ENCODE data around the gene AHDC1.
A peak's percentile ranks its signal among the peaks of the same experiment; 100 is the strongest.

AHDC1 gene

GRCh38 chr1:27527890-27528817 is 75.8 kb downstream of the AHDC1 start:
- DNase-seq = peak; percentile 43 to 48

DNA sequence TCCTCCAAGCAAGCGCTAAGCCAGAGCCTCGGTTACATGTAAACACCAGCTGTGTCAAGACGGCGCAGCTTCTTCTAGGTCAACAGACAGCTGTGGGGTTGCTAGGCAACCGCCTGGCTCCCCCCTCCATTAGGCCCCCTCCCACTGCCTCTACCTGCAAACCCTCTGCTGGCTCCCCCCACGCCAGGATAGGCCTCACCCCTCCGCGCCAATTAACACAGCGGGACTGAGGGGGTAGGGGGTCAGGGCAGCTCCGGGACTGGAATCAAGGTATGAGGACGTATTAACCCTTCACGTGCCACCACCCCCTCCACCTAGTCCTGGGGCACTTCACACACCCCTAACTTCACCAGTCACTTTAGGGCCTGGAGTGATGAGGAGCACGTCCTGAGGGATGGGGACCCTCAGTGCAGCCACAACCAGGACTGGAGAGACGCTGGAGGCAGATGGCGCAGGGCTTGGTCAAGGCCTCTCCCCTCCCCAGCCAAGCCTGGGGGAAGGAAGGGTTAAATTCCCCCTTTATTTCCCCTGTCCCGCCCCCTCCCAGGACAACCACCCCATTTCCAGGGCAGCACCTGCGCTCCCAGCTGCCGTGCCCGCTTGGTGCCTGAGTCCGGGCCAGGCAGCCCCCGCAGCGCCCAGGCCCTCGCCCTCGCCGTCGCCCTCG is 76.6 kb downstream of the AHDC1 start:
- DNase-seq = peak in 1 of 2 experiments; percentile 39

DNA sequence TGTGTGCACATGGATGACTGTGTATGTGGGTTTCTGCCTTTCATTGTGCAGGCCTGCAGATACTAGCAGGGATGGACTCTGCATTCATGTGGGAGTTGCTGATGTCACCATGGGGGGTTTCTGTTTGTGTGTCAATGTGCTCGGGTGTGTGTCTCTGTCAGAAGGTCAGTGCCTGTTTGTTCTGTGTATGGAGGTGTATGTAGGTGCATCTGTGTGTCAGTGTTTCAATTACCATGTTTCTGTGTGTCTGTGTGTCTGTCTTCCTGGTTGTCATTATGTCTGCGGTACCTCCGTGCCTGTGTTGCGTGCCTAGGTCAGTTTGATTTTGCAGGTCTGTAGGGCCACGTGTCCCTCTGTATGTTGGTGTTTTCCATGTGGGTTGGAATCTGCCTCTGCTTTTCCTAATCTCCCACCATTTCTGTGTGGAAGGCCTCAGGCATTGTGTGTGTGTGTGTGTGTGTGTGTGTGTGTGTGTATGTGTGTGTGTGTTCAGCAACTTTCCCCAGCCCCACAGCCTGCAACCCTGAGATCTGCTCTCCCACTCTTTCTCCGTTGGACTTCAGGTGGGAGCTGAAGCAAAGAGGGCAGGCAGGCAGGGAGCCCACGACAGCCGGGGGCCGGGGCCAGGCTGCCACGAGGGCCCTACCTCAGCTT is 77.2 kb downstream of the AHDC1 start:
- peak in 1 of 2 experiments; percentile 46 for DNase-seq

- DNase-seq = peak; percentile 76 to 81
These were observed 78.4 kb downstream of the AHDC1 start for GRCh38 chr1:27525296-27526272.

DNA sequence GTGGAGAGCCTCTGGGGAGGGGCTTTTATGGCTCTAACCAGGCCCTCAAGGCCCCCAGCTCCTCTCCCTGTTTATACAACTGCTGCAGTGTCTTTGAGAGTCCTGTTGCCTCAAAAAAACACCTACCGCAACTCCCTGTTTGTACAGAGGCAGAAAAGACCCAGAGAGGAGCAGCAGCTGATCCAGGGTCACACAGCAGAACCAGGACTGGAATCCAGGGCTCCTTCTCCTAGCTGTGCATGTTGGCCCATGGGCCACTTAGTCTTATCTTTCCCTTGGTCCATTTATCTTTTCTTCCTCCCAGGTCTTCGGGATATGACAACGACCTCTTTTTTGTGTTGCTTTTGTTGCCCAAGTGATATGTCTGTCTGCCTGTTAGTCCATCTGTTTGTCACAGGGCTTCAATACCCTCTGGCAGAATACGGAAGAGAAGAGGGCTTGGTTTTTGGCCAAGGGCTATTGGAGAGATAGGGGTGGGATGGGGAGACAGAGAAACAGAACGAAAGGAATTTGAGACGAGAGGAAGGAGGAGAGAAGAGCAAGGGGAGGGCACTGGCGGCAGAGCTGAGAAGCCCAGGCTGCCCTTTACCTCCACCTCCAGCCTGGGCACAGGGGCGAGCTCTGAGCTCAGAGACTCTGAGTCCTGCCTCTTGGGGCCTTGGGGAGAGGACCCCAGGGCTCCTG is 80.5 kb downstream of the AHDC1 start:
- DNase-seq = peak in 1 of 2 experiments; percentile 25

GRCh38 chr1:27522432-27523336 is 81.3 kb downstream of the AHDC1 start:
- DNase-seq = peak; percentile 78 to 81

- peak; percentile 29 to 39 for DNase-seq
These were observed 82.0 kb downstream of the AHDC1 start for GRCh38 chr1:27521861-27522431.

DNA sequence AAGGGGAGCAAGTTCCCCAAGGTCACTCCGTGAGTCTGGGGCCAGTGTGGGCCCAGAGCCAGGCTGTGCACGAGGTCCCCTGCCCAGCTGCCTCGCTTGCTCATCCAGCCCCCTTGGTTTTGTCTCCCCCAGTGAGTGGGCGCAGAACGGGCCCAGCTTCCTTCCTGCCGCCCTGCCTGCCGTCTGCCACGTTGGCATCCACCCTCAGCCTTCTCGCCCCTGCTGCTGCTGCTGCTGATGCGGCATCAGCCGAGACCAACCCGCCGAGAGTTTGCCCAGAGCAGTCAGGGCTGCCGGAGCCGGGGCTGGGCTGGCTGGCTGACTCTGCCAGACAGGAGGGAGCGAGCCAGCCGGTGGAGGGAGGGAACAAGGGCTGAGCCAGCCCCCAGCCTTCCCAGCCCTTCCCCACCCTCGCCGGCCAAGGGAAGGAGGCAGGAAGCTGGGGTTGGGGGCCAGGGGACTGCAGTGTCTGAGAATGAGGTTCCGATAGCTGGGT is 82.6 kb downstream of the AHDC1 start:
- DNase-seq = peak; percentile 58 to 62

- DNase-seq = peak in 1 of 2 experiments; percentile 17
These were observed 83.3 kb downstream of the AHDC1 start for GRCh38 chr1:27520651-27521050.

DNA sequence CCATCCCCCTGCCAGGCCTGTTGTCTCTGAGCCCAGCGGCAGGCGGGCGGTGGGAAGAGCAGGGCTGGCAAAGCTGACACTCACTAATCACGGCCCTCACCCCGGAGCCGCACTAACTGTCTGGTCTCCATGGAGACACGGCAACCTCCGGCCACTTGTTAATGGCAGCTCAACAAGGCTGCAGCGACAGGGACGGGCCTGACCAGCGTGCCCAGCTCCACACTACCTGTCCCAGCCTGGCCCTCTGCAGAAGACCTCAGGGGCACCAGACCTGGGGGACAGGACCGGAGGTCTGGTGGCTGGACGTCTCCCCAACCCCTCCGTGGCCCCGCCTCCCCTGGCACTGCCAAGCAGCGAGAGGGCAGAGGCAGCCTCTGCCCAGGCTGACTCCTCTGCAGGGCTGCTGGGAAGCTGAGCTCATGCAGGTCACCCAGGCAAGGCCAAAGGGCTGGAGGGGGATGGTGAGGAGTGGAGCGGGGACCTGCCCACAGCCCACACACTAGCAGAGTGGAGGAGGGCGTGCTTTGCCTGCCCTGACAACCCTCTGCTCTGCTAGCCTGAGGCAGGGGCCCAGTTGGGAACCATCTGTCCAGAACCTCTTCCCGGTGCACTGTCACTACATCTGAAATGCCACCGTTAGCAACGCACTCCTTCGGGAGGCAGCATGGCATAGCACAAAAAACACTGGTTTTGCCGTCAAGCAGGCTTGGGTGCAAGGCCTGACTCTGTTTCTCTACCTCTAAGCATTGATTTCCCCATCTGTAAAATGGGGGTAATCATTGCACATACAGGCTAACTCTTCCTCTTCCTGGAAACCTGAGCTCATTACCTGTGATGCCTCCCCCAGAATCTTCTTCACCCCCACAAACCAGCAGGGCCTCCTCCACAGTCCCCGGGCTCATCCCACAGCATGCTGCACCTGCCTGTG is 84.3 kb downstream of the AHDC1 start:
- DNase-seq = no peak

GRCh38 chr1:27518808-27519207 is 85.1 kb downstream of the AHDC1 start:
- no peak for DNase-seq

DNA sequence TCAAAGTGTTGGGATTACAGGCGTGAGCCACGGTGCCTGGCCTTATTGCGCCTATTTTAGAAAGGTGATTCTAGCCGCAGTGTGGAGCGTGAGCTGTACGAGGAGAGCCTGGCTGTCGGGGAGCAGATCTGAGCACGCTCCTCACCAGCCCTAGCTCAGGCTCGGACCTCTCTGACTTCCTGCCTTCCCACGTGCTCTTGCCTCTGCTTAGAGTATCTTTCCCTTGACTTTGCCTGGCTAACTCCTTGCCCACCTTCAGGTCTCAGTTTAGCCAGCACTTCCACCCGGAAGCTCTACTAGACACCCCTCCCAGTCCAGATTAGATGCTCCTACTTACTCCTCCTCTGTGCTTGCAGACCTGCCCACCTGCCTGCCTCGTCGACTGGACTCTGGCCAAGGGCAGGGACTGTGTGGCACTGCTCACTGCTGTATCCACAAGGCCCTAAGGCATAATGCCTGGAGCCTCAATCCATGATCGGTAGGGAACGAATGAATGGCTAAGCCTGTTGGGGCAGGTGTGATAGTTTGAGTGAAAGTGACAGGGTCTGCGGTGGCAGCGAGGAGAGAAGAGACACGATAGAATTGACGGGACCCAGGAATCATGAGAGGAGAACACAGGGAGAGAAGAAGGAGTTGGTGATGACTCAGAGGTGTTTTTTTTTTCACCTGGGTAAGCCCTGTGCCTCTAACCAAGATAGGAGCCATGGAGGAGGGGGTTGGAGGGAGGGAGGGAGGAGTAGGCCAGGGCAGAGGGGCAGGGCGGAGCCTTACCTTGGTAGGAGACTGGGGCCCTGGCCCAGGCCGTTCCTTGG is 85.8 kb downstream of the AHDC1 start:
- DNase-seq = no peak

GRCh38 chr1:27517301-27517700 is 86.6 kb downstream of the AHDC1 start:
- no peak for DNase-seq

DNA sequence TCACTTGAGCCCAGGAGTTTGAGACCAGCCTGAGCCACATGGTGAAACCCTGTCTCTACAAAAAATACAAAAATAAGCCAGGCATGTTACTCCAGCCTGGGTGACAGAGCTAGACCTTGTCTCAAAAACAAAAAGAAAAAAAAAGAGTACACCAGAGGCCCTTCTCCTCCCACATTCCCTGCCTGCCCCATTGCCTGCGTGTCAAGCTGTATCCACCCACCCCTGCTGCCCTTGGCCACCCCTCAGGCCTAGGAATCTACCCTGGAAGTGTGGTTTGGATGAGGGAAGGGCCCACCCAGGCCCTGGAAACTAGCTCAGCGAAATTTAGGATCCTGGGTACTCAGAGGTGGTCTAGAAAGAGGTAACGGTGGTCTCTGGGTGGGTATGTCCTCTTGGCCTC is 88.3 kb downstream of the AHDC1 start:
- no peak for DNase-seq

- no peak for DNase-seq
These were observed 90.0 kb downstream of the AHDC1 start for GRCh38 chr1:27513958-27514357.

DNA sequence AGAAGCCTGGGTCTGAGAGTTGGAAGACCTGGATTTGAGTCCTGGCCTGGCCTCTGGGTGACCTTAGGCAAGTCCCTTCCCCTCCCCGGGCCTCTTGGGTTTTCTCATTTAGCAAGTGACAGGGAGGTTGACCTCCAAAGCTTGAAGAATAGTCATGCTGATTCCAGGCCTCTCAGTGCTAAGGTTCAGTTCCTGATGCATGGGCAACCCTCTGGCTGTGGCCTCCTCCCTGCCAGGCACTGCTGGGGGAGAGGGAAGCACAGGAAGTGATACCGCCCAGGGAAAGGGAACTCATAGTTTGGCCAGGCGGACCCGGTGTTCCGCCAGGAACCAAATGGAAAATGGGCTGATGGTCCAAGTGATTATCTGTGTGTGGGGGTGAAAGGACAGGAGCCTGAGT is 90.4 kb downstream of the AHDC1 start:
- no peak for DNase-seq

DNA sequence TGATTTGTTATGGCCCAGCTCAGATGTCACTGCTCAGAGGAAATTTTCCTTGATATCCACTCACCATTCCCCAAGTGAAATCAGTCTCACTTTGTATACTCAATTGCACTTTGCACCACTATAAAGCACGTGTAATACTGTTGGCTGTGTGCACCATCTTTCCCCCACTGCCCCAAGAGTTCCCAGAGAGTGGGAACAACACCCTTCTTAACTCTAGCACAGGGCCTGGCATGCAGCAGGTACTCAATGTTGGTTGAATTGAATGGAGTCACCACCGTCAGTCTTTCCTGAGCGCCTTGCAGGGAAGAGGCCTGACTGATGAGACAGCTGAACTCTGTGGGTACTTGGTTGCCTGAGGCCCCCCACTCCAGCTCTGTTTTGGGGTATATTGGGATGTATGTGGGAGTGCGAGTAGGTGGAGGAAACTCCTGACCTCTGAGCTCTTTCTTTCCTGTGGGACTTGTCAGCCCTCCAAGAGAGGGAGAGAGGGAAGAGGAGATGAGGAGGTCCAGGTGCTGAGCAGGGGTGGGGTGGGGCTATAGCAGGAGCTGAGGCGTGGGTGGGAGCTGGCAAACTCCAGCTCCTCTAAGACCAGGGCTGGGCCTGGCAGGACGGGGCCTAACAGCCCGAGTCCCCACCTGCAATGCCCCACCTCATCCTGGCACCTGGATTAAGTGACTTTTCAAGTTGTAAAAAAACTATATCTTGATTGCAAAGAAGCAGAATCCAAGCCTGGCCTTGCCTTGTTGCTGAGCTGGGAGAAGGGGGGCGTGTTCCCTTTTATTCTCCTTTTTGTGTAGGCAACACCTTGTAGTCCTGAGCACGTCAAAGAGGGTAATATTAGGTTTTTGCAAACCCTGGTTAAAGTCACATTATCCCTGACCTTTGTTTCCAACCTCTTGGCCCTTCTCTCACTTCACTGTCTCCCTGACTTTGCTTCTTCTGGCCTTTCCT is 94.5 kb downstream of the AHDC1 start:
- DNase-seq = no peak

Measured in activated CD4-positive, alpha-beta T cell treated with anti-CD3 and anti-CD28 coated beads, Interleukin-2, amount 50 U/mL, for 48 hours (primary cell).